HCT116 (cell line): ENCODE measurements around the gene DYRK2. TPM values are rescaled to one million over a fixed set of nuclear protein-coding genes. Genes with fewer than 3 reads are reported as not detected.
A peak's percentile ranks its signal among the peaks of the same experiment; 100 is the strongest.

Experiments
- ATAC-seq: fragments of 200-7000 bp; cut with Tn5 transposase; 2 replicates; pipeline ENCODE4 v1.9.1; 2020; ENCODE audit warnings: mild to moderate bottlenecking, moderate library complexity
- BruUV-seq: library from RNA; stranded (reverse); fragments of 400-500 nt; replicated peaks from 2 replicates; lab custom pipeline; 2021; lab: Mats Ljungman, UMichigan
- CTCF ChIA-PET: fragments of 300-600 bp; sonication (Branson Sonifier 250); formaldehyde crosslinking; loops from one replicate; lab custom pipeline; 2021; ENCODE audit warnings: antibody characterized with exemption; lab: Charles Lee
- POLR2A ChIA-PET: fragments of 300-600, 350-600 bp; sonication (Branson Sonifier 250); formaldehyde crosslinking; loops from one replicate; lab custom pipeline; 2021; ENCODE audit warnings: antibody characterized with exemption; lab: Charles Lee
- RAD21 ChIA-PET, 2 experiments: fragments of 300-600 bp; sonication (Branson Sonifier 250); formaldehyde crosslinking; loops; one replicate each; lab custom pipeline; 2023; ENCODE audit warnings: low total read pairs in 2 of 2; ENCODE audit not compliant: uncharacterized antibody in 2 of 2, unreplicated experiment in 2 of 2, low non-redundant PET in 1 of 2; lab: Charles Lee
- DNase-seq: peaks from one replicate; pipeline ENCODE4 v3.0.0-alpha.2; 2010; ENCODE audit warnings: low read depth, low spot score
- H2AFZ ChIP-seq: fragments of 200-600 bp; shearing (Covaris generic), sonication (generic); 2 replicates; pipeline ENCODE4 v1.6.1; 2017; ENCODE audit warnings: low read depth, mixed run types, mixed read lengths, antibody characterized with exemption, low read length; ENCODE audit not compliant: poor library complexity, severe bottlenecking
- H3K27ac ChIP-seq: 2 replicates; pipeline ENCODE4 v1.5.1; 2012; ENCODE audit warnings: low read depth, low read length
- H3K27me3 ChIP-seq: fragments of 200-600 bp; sonication (generic); 2 replicates; pipeline ENCODE4 v1.6.1; 2016; ENCODE audit warnings: mixed run types, low read length, mixed read lengths; ENCODE audit not compliant: insufficient read depth
- H3K36me3 ChIP-seq, 2 experiments: fragments of 200-500 bp in 1 of 2; fragments of 200-600 bp in 1 of 2; sonication (Bioruptor generic) in 1 of 2; sonication (generic) in 1 of 2; 2 replicates each; pipeline versions ENCODE4 v1.5.1 to v1.6.1; 2014 to 2016; ENCODE audit warnings: low read length in 2 of 2, inconsistent platforms in 1 of 2, mixed read lengths in 1 of 2, mixed run types in 1 of 2; ENCODE audit not compliant: insufficient read depth in 2 of 2, control insufficient read depth in 1 of 2
- H3K4me1 ChIP-seq, 2 experiments: fragments of 200-600 bp in 1 of 2; sonication (generic) in 1 of 2; 2 replicates each; pipeline versions ENCODE4 v1.5.1 to v1.6.1; 2012 to 2017; ENCODE audit warnings: low read length in 2 of 2, inconsistent platforms in 1 of 2, mild to moderate bottlenecking in 1 of 2, mixed read lengths in 1 of 2, mixed run types in 1 of 2, moderate library complexity in 1 of 2; ENCODE audit not compliant: insufficient read depth in 2 of 2, control insufficient read depth in 1 of 2
- H3K4me2 ChIP-seq: fragments of 200-600 bp; sonication (generic); 2 replicates; pipeline ENCODE4 v1.6.1; 2017; ENCODE audit warnings: mixed run types, low read length, mixed read lengths
- H3K4me3 ChIP-seq, 2 experiments: fragments of 200-600 bp in 1 of 2; sonication (generic) in 1 of 2; replicated peaks in 1 of 2; 2 replicates each; pipeline ENCODE4 v1.5.1; 2011 to 2016; ENCODE audit warnings: low read length in 2 of 2, control low read depth in 1 of 2, low read depth in 1 of 2, mild to moderate bottlenecking in 1 of 2, mixed read lengths in 1 of 2, mixed run types in 1 of 2
- H3K79me2 ChIP-seq: fragments of 200-600 bp; sonication (generic); 2 replicates; pipeline ENCODE4 v1.6.1; 2017; ENCODE audit warnings: mild to moderate bottlenecking, mixed run types, low read length, moderate library complexity, mixed read lengths; ENCODE audit not compliant: insufficient read depth
- H3K9ac ChIP-seq: fragments of 200-600 bp; sonication (generic); 2 replicates; pipeline ENCODE4 v1.6.1; 2016; ENCODE audit warnings: low read length, mixed read lengths
- H3K9me2 ChIP-seq: fragments of 200-600 bp; sonication (generic), shearing (Covaris generic); 2 replicates; pipeline ENCODE4 v1.6.1; 2017; ENCODE audit warnings: mixed run types, mild to moderate bottlenecking, moderate library complexity; ENCODE audit not compliant: insufficient read depth
- H3K9me3 ChIP-seq, 2 experiments: fragments of 200-500 bp in 1 of 2; fragments of 200-600 bp in 1 of 2; sonication (Bioruptor generic) in 1 of 2; sonication (generic) in 1 of 2; 2 replicates each; pipeline ENCODE4 v1.6.1; 2014 to 2017; ENCODE audit warnings: low read length in 2 of 2, mixed read lengths in 2 of 2, inconsistent platforms in 1 of 2, low read depth in 1 of 2, mild to moderate bottlenecking in 1 of 2, mixed run types in 1 of 2, moderate library complexity in 1 of 2; ENCODE audit not compliant: control insufficient read depth in 1 of 2, insufficient read depth in 1 of 2
- H4K20me1 ChIP-seq: fragments of 200-600 bp; sonication (generic), shearing (Covaris generic); 2 replicates; pipeline ENCODE4 v1.6.1; 2017; ENCODE audit warnings: mixed run types, mild to moderate bottlenecking, moderate library complexity; ENCODE audit not compliant: insufficient read depth
- ATF3 ChIP-seq: IDR thresholded peaks from 2 replicates; pipeline ENCODE4 v1.6.1; 2012
- CBX3 ChIP-seq: IDR thresholded peaks from 2 replicates; pipeline ENCODE4 v1.6.1; 2012; ENCODE audit warnings: low read depth
- CEBPB ChIP-seq: IDR thresholded peaks from 2 replicates; pipeline ENCODE4 v1.6.1; 2012; ENCODE audit warnings: low read depth
- ELF1 ChIP-seq: IDR thresholded peaks from 2 replicates; pipeline ENCODE4 v1.6.1; 2012; ENCODE audit warnings: low read depth, borderline replicate concordance
- EZH2 ChIP-seq: fragments of 200-600 bp; sonication (generic); IDR thresholded peaks from 2 replicates; pipeline ENCODE4 v1.6.1; 2017; ENCODE audit warnings: antibody characterized with exemption, mixed run types
- EZH2phosphoT487 ChIP-seq: fragments of 200-600 bp; IDR thresholded peaks from 2 replicates; pipeline ENCODE4 v1.6.1; 2018; ENCODE audit warnings: antibody characterized with exemption, borderline replicate concordance
- POLR2A ChIP-seq: IDR thresholded peaks from 2 replicates; pipeline ENCODE4 v1.7.0; 2011; ENCODE audit warnings: borderline replicate concordance; ENCODE audit not compliant: insufficient read depth, insufficient read length; ENCODE audit errors: extremely low read depth
- POLR2AphosphoS5 ChIP-seq: IDR thresholded peaks from 2 replicates; pipeline ENCODE4 v1.6.1; 2011; ENCODE audit warnings: mild to moderate bottlenecking, low read depth, low read length, moderate library complexity
- REST ChIP-seq: IDR thresholded peaks from 2 replicates; pipeline ENCODE4 v1.6.1; 2012; ENCODE audit warnings: low read depth
- SIN3A ChIP-seq: IDR thresholded peaks from 2 replicates; pipeline ENCODE4 v1.6.1; 2012; ENCODE audit warnings: low read depth
- TCF7L2 ChIP-seq: IDR thresholded peaks from 2 replicates; pipeline ENCODE4 v1.7.0; 2011; ENCODE audit warnings: borderline replicate concordance, inconsistent platforms; ENCODE audit not compliant: insufficient read depth, insufficient read length; ENCODE audit errors: extremely low read depth
- YY1 ChIP-seq: IDR thresholded peaks from 2 replicates; pipeline ENCODE4 v1.6.1; 2011; ENCODE audit warnings: low read length, low read depth, moderate library complexity, mild to moderate bottlenecking; ENCODE audit not compliant: insufficient replicate concordance; ENCODE audit errors: extremely low read depth
- ZFX ChIP-seq: fragments of 450-650 bp; IDR thresholded peaks from 2 replicates; pipeline ENCODE4 v1.6.1; 2017
- intact Hi-C: fragments of 100-400 bp; cut with micrococcal nuclease; formaldehyde crosslinking; loops from 2 replicates; pipeline ENCODE4 v1.10.0; 2022
- total RNA-seq: library from RNA; stranded (reverse); gene quantifications from one replicate; pipeline ENCODE4 v1.2.1, GENCODE V29; 2021; ENCODE audit not compliant: unreplicated experiment

The DYRK2 gene
- total RNA-seq, 1 experiment from 2014 or later: 28.7 TPM

- Histone ChIP-seq H3K36me3 (peaks cover 0 to 7% of the 10 kb centered on the region in 2 experiments; a peak in 1 of 4 replicates), H3K4me3 (peak overlapping the region; percentile 66 to 70), H3K4me2 (peak overlapping the region; percentile 97), H4K20me1 (peaks cover 4% of the 10 kb centered on the region; the same call in 1 of the 2 replicates), H2AFZ (peak overlapping the region; percentile 93), H3K79me2 (peaks cover 33% of the 10 kb centered on the region), H3K27ac (no peak overlapping the region), H3K9ac (peak overlapping the region; percentile 70), H3K27me3 (no peaks in the 10 kb centered on the region), H3K9me3 (no peaks in the 10 kb centered on the region), H3K4me1 (peaks cover 14 to 30% of the 10 kb centered on the region in 2 experiments), H3K9me2 (no peaks in the 10 kb centered on the region)
- ATAC-seq (peak; percentile 28), DNase-seq (no peak)
- intact Hi-C loops: no loop called here
- POLR2A ChIA-PET: no interaction called here
- CTCF ChIA-PET: no interaction called here
- TF ChIP-seq CBX3: no peak
- TF ChIP-seq EZH2phosphoT487: no peak
- TF ChIP-seq ELF1: no peak
- TF ChIP-seq POLR2AphosphoS5: no peak
- no peak for TF ChIP-seq EZH2
- no peak for TF ChIP-seq ZFX
- no peak for TF ChIP-seq YY1
- TF ChIP-seq REST: no peak
- TF ChIP-seq POLR2A: no peak
- no peak for TF ChIP-seq TCF7L2
- no peak for TF ChIP-seq ATF3
- TF ChIP-seq CEBPB: no peak
- TF ChIP-seq SIN3A: no peak
- no TSS peak for BruUV-seq
- RAD21 ChIA-PET: no interaction called here
Measured at GRCh38 chr12:67647181-67647798, 1.3 kb upstream of the DYRK2 start.
